ENCODE data around the gene KLHL36.

DNA sequence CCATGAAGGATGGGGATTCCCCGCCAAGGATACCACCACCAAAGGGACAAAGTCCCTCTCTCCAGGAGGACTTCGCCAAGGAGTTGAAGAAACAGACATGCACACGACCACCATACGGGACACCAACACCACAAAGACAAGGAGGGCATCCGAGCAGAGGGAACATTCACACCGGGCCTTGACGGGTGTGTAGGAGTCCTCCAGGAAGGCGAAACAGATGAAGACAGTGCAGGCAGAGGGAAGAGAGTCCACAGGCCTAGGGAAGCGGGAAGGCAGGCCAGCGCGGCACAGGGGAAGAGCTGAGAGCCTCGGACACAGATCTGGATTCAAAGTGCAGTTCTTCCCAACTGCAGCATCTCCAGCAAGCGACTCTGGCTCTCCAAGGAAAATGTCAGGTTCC is 41.2 kb upstream of the KLHL36 start:
- TF ChIP-seq, protein P1, sequence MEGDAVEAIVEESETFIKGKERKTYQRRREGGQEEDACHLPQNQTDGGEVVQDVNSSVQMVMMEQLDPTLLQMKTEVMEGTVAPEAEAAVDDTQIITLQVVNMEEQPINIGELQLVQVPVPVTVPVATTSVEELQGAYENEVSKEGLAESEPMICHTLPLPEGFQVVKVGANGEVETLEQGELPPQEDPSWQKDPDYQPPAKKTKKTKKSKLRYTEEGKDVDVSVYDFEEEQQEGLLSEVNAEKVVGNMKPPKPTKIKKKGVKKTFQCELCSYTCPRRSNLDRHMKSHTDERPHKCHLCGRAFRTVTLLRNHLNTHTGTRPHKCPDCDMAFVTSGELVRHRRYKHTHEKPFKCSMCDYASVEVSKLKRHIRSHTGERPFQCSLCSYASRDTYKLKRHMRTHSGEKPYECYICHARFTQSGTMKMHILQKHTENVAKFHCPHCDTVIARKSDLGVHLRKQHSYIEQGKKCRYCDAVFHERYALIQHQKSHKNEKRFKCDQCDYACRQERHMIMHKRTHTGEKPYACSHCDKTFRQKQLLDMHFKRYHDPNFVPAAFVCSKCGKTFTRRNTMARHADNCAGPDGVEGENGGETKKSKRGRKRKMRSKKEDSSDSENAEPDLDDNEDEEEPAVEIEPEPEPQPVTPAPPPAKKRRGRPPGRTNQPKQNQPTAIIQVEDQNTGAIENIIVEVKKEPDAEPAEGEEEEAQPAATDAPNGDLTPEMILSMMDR (IDR thresholded peaks at IDR 0.05): no peak
- no peak for TF ChIP-seq TEAD4 (IDR thresholded peaks at IDR 0.05; ENCODE audit: borderline replicate concordance, insufficient read depth)
- TF ChIP-seq POLR2AphosphoS5 (IDR thresholded peaks at IDR 0.05; ENCODE audit: low read depth, low read length): no peak
- TF ChIP-seq NFIC (IDR thresholded peaks at IDR 0.05; ENCODE audit: borderline replicate concordance): no peak
- TF ChIP-seq, protein P2, sequence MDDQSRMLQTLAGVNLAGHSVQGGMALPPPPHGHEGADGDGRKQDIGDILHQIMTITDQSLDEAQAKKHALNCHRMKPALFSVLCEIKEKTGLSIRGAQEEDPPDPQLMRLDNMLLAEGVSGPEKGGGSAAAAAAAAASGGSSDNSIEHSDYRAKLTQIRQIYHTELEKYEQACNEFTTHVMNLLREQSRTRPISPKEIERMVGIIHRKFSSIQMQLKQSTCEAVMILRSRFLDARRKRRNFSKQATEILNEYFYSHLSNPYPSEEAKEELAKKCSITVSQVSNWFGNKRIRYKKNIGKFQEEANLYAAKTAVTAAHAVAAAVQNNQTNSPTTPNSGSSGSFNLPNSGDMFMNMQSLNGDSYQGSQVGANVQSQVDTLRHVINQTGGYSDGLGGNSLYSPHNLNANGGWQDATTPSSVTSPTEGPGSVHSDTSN (IDR thresholded peaks at IDR 0.05): no peak
- no peak for TF ChIP-seq RCOR1 (IDR thresholded peaks at IDR 0.05; ENCODE audit: low read length)

Measured in SK-N-SH (cell line).